HT1080 (cell line): Measurements from ENCODE around the gene FARP1. TPM values are rescaled to one million over a fixed set of nuclear protein-coding genes. Genes with fewer than 3 reads are reported as not detected.
A peak's percentile ranks its signal among the peaks of the same experiment; 100 is the strongest.
"Not testable (repeated sequence)": the region's sequence is repeated elsewhere in the genome, so short reads cannot be mapped to it uniquely, and the experiment has no call there.

Source experiments
- DNase-seq: peaks from one replicate; pipeline ENCODE4 v3.0.0-alpha.2; 2015; ENCODE audit warnings: low read depth
- total RNA-seq: library from RNA; depleted of rRNA; stranded (reverse); fragments of >200 nt; shearing (Covaris generic); gene quantifications from 2 replicates; pipeline ENCODE4 v1.2.3, GENCODE V29; 2014

The FARP1 gene
- total RNA-seq, 1 experiment from 2014 or later: 17.7 TPM

- no peak for DNase-seq
Measured at GRCh38 chr13:98222816-98223215, 79.9 kb downstream of the FARP1 start.

GRCh38 chr13:98223741-98224140 is 80.8 kb downstream of the FARP1 start:
- DNase-seq: no peak

GRCh38 chr13:98224557-98224956 is 81.7 kb downstream of the FARP1 start:
- no peak for DNase-seq

- no peak for DNase-seq
Measured at GRCh38 chr13:98225036-98225940, 82.4 kb downstream of the FARP1 start.

GRCh38 chr13:98226496-98226895 is 83.6 kb downstream of the FARP1 start:
- DNase-seq: no peak

GRCh38 chr13:98228661-98229341 is 85.9 kb downstream of the FARP1 start:
- no peak for DNase-seq

GRCh38 chr13:98230762-98231161 is 87.9 kb downstream of the FARP1 start:
- DNase-seq: not testable (repeated sequence)

- no peak for DNase-seq
Measured at GRCh38 chr13:98232456-98232855, 89.6 kb downstream of the FARP1 start.

GRCh38 chr13:98233127-98233526 is 90.2 kb downstream of the FARP1 start:
- DNase-seq: no peak

GRCh38 chr13:98234348-98234747 is 91.5 kb downstream of the FARP1 start:
- DNase-seq: no peak

- no peak for DNase-seq
Measured at GRCh38 chr13:98236197-98236596, 93.3 kb downstream of the FARP1 start.

GRCh38 chr13:98237331-98237730 is 94.4 kb downstream of the FARP1 start:
- DNase-seq: no peak

GRCh38 chr13:98239162-98240076 is 96.5 kb downstream of the FARP1 start:
- DNase-seq: no peak

- DNase-seq: no peak
Measured at GRCh38 chr13:98240135-98240534, 97.2 kb downstream of the FARP1 start.

GRCh38 chr13:98240974-98241373 is 98.1 kb downstream of the FARP1 start:
- no peak for DNase-seq

GRCh38 chr13:98241976-98242375 is 99.1 kb downstream of the FARP1 start:
- no peak for DNase-seq

- DNase-seq: no peak
Measured at GRCh38 chr13:98242403-98242802, 99.5 kb downstream of the FARP1 start.

- no peak for DNase-seq
Measured at GRCh38 chr13:98243929-98244272, 101.0 kb downstream of the FARP1 start.

- DNase-seq: no peak
Measured at GRCh38 chr13:98246538-98247172, 103.8 kb downstream of the FARP1 start.

GRCh38 chr13:98251708-98252107 is 108.8 kb downstream of the FARP1 start:
- no peak for DNase-seq

- DNase-seq: peak; percentile 71
Measured at GRCh38 chr13:98252931-98253470, 110.1 kb downstream of the FARP1 start.
